Osteoblast (primary cell): ENCODE data around the gene NARS2. TPM values are rescaled to one million over a fixed set of nuclear protein-coding genes. Genes with fewer than 3 reads are reported as not detected.

ENCODE experiments used
- DNase-seq: peaks from one replicate; pipeline ENCODE4 v3.0.0; 2011; ENCODE audit warnings: low spot score, mixed read lengths; ENCODE audit not compliant: insufficient read length; ENCODE audit errors: missing footprints
- H2AFZ ChIP-seq: 2 replicates; pipeline ENCODE4 v1.6.0; 2011; ENCODE audit warnings: mild to moderate bottlenecking, low read length
- H3K27ac ChIP-seq: 2 replicates; pipeline ENCODE4 v1.5.1; 2011; ENCODE audit warnings: mild to moderate bottlenecking, low read depth, low read length, moderate library complexity
- H3K27me3 ChIP-seq: 2 replicates; pipeline ENCODE4 v1.6.0; 2012; ENCODE audit warnings: mild to moderate bottlenecking, control low read depth, inconsistent platforms, low read length, moderate library complexity; ENCODE audit not compliant: insufficient read depth
- H3K36me3 ChIP-seq: 2 replicates; pipeline ENCODE4 v1.5.1; 2011; ENCODE audit warnings: mild to moderate bottlenecking, low read length, control low read depth, moderate library complexity; ENCODE audit not compliant: insufficient read depth
- H3K4me1 ChIP-seq: 2 replicates; pipeline ENCODE4 v1.5.1; 2011; ENCODE audit warnings: mild to moderate bottlenecking, low read length, control low read depth, moderate library complexity; ENCODE audit not compliant: insufficient read depth
- H3K4me2 ChIP-seq: 2 replicates; pipeline ENCODE4 v1.6.0; 2011; ENCODE audit warnings: mild to moderate bottlenecking, low read length; ENCODE audit not compliant: insufficient read depth
- H3K4me3 ChIP-seq: fragments of 200-600 bp; sonication (generic); 3 replicates; pipeline ENCODE4 v1.5.1; 2012; ENCODE audit warnings: mild to moderate bottlenecking, low read length, inconsistent platforms; ENCODE audit not compliant: insufficient read depth
- H3K79me2 ChIP-seq: 2 replicates; pipeline ENCODE4 v1.6.0; 2012; ENCODE audit warnings: mild to moderate bottlenecking, low read length, control low read depth, inconsistent platforms; ENCODE audit not compliant: insufficient read depth
- H3K9me3 ChIP-seq: 2 replicates; pipeline ENCODE4 v1.5.1; 2011; ENCODE audit warnings: low read depth, low read length, control low read depth
- H4K20me1 ChIP-seq: 2 replicates; pipeline ENCODE4 v1.6.0; 2012; ENCODE audit warnings: mild to moderate bottlenecking, low read length, control low read depth; ENCODE audit not compliant: insufficient read depth
- total RNA-seq: library from RNA; depleted of rRNA; stranded (reverse); fragments of >200 nt; gene quantifications from 2 replicates; pipeline ENCODE4 v1.2.3, GENCODE V29; 2012
- TF ChIP-seq, protein P1 (sequence below): IDR thresholded peaks from 2 replicates; pipeline ENCODE4 v1.5.1; 2011; ENCODE audit warnings: mild to moderate bottlenecking, low read depth, low read length, moderate library complexity; ENCODE audit errors: extremely low read depth

NARS2 gene
- total RNA-seq, 1 donor: 19.5 TPM

DNA sequence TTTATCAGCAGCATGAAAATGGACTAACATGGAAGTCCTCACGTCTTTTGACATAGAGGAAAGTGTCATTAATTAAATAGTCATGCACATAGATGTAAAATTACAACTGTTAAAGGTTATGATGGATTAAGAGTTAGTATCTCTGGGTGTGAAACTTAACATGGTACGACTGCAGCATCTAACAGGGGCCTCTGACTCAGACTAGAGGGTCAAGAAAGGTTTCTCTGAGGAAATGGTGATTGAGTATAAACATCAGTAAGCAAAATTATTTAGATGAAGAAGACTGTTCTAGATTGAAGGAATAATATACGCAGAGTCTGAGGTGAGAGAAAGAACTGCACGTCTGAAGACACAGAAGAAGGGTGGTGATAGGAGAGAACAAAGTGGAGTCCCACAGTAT, 114.9 kb downstream of the NARS2 start:
- Histone ChIP-seq H4K20me1 (no peaks in the 10 kb centered on the region), H2AFZ (no peak overlapping the region), H3K27me3 (no peaks in the 10 kb centered on the region), H3K9me3 (no peaks in the 10 kb centered on the region), H3K4me1 (peaks cover 13% of the 10 kb centered on the region), H3K36me3 (no peaks in the 10 kb centered on the region), H3K27ac (no peak overlapping the region), H3K79me2 (no peaks in the 10 kb centered on the region), H3K4me2 (no peak overlapping the region), H3K4me3 (no peak overlapping the region)
- DNase-seq: no peak
- TF ChIP-seq, protein P1, sequence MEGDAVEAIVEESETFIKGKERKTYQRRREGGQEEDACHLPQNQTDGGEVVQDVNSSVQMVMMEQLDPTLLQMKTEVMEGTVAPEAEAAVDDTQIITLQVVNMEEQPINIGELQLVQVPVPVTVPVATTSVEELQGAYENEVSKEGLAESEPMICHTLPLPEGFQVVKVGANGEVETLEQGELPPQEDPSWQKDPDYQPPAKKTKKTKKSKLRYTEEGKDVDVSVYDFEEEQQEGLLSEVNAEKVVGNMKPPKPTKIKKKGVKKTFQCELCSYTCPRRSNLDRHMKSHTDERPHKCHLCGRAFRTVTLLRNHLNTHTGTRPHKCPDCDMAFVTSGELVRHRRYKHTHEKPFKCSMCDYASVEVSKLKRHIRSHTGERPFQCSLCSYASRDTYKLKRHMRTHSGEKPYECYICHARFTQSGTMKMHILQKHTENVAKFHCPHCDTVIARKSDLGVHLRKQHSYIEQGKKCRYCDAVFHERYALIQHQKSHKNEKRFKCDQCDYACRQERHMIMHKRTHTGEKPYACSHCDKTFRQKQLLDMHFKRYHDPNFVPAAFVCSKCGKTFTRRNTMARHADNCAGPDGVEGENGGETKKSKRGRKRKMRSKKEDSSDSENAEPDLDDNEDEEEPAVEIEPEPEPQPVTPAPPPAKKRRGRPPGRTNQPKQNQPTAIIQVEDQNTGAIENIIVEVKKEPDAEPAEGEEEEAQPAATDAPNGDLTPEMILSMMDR: no peak

DNA sequence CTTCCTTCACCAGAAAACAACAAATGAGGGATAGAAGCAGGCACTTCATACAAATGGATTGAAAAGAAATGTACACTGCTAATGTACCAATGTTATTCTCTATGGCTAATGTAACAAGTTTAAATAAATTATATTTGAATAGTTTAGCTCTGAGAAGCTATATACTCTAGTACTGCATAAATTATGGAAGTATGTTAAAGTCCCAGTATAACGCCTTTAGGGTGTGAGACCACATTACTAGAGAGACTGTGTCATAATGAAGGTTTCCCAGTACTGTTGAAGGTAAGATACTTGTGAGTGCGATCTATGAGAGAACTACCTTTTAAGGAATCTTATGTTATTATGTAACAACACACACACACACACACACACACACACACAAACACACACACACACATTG, 117.2 kb downstream of the NARS2 start:
- Histone ChIP-seq H3K4me3 (no peak overlapping the region), H3K9me3 (no peaks in the 10 kb centered on the region), H3K27ac (no peak overlapping the region), H3K36me3 (no peaks in the 10 kb centered on the region), H4K20me1 (no peaks in the 10 kb centered on the region), H2AFZ (no peak overlapping the region), H3K27me3 (no peaks in the 10 kb centered on the region), H3K4me1 (peaks cover 13% of the 10 kb centered on the region), H3K79me2 (no peaks in the 10 kb centered on the region), H3K4me2 (no peak overlapping the region)
- DNase-seq: no peak
- TF ChIP-seq, protein P1: no peak

DNA sequence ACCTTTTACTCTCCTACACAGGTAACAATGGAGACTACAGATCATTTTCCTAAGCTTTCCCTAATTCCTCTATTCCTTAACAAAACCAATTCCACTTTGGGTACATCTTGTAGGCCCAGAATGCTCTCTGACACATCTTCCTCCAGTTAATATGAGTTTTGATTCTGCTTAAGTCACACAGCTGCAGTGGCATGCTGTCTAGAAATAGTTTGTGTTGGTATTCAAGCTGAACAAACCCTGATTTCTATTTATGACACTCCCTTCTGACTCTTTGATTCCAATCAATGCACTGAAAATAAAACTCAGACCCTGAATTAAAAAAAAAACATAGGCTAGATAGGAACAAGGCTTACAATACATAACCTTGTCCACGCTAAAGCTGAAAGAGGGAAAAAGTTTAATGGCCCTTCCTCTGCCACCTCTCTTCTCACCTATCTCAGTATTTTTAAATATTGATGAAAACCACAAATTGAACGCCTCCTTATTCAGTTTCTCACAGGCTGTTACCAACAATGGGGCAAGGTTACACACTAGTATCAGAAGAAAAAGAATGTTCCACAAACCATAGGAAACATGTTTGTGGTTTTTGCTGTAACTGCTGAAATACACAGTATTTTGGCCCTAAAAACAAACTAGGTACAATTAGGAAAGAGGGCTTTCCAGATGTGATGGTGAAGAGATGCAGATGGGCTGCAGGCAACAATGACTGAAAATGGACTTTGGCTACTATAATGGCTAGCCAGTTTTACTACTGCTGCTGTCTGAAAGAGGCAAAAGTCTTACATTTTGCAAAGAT, 121.3 kb downstream of the NARS2 start:
- H3K4me1 ChIP-seq: no peaks in the 10 kb centered on the region
- H3K27me3 ChIP-seq: no peaks in the 10 kb centered on the region
- TF ChIP-seq, protein P1: no peak
- H2AFZ ChIP-seq: no peak overlapping the region
- H3K27ac ChIP-seq: no peak overlapping the region
- H3K4me3 ChIP-seq: no peak overlapping the region
- no peak for DNase-seq
- H3K36me3 ChIP-seq: no peaks in the 10 kb centered on the region
- H3K79me2 ChIP-seq: no peaks in the 10 kb centered on the region
- H3K4me2 ChIP-seq: no peak overlapping the region
- no peaks in the 10 kb centered on the region for H3K9me3 ChIP-seq
- no peaks in the 10 kb centered on the region for H4K20me1 ChIP-seq

DNA sequence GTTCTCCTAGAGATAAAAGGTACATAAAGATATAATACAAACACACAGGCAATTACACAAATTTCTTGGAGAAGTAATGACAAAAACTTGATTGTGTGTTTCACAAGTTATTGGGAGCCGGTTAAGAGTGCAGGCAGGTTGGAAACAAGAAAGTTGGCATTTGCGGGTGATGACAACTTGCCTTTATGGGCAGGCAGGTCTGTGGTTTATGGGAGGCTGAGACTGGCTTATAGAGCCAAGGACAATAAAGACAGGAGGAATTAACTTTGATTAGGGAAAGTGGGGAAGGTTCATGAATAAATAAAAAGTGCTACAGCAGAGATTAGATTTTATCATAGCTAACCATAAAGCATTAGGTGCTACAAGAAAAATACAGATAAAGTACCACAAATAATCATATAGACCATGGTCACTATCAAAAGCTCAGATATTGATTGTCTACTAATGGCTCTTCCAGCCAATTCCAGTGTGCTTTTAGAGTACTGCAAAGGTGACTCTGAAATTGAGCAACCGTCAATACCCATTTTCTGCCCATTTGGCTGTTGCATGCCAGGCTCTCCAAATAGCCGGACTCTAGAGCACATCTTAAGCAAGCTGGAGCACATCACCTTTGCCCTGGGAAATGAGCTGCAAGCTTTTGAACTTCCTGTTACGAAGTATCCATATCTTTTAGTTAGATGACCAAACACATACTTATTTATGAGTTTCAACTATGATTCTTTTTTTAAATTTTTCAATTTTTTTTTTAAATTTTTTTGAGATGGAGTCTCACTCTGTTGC, 123.1 kb downstream of the NARS2 start:
- no peaks in the 10 kb centered on the region for H3K36me3 ChIP-seq
- DNase-seq: no peak
- TF ChIP-seq, protein P1: no peak

More for the DNA sequence above, 123.1 kb downstream of the NARS2 start:
- H3K9me3 ChIP-seq: no peaks in the 10 kb centered on the region
- H2AFZ ChIP-seq: no peak overlapping the region
- no peaks in the 10 kb centered on the region for H4K20me1 ChIP-seq
- no peak overlapping the region for H3K27ac ChIP-seq
- no peak overlapping the region for H3K4me2 ChIP-seq
- H3K27me3 ChIP-seq: no peaks in the 10 kb centered on the region
- H3K79me2 ChIP-seq: no peaks in the 10 kb centered on the region
- no peaks in the 10 kb centered on the region for H3K4me1 ChIP-seq
- H3K4me3 ChIP-seq: no peak overlapping the region
